22Rv1 (cell line): ENCODE results near the gene RBM28.

ENCODE experiments used
- CTCF ChIP-seq: fragments of 450-650 bp; IDR thresholded peaks from 2 replicates; pipeline ENCODE4 v1.5.1; 2017; ENCODE audit warnings: mild to moderate bottlenecking
- ZFX ChIP-seq: fragments of 450-650 bp; IDR thresholded peaks from 2 replicates; pipeline ENCODE4 v1.6.1; 2017; ENCODE audit warnings: antibody characterized with exemption, borderline replicate concordance

- TF ChIP-seq CTCF (no peak), ZFX (no peak)
Observed at GRCh38 chr7:128388145-128388485, 44.4 kb upstream of the RBM28 start.
